GM23248 (cell line): ENCODE results near the gene ICAM5.

Experiments
- EZH2 ChIP-seq: fragments of 200-600 bp; sonication (generic); IDR thresholded peaks from 2 replicates; pipeline ENCODE4 v1.6.1; 2018; ENCODE audit warnings: antibody characterized with exemption, mild to moderate bottlenecking; ENCODE audit not compliant: insufficient read depth, poor library complexity, severe bottlenecking
- EZH2phosphoT487 ChIP-seq: fragments of 200-600 bp; sonication (generic); IDR thresholded peaks from 2 replicates; pipeline ENCODE4 v1.6.1; 2018; ENCODE audit warnings: antibody characterized with exemption, moderate library complexity, mild to moderate bottlenecking, low read depth; ENCODE audit not compliant: insufficient read depth

DNA sequence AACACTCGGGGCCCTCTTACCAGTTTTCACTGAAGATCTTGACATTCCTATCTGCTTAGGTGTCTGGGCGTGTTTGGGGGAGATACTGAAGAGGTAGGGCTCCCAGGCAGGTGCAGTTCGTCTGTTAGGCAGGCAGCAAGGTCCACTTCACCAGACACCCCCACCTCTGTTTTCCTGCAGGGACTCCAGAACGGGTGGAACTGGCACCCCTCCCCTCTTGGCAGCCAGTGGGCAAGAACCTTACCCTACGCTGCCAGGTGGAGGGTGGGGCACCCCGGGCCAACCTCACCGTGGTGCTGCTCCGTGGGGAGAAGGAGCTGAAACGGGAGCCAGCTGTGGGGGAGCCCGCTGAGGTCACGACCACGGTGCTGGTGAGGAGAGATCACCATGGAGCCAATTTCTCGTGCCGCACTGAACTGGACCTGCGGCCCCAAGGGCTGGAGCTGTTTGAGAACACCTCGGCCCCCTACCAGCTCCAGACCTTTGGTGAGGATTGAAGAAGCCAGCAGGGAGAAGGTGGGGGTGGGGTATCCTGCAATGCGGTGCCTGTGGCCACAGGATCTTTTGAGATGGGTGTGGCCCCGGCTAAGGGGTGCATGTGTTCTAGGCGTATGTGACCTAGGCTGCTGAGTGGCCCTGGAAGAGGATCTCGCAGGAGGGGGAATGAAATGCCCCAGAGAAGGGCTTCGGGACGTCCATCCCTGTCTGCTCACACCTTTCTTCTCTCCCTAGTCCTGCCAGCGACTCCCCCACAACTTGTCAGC, 6.3 kb upstream of the ICAM5 start:
- TF ChIP-seq EZH2, result no peak
- no peak for TF ChIP-seq EZH2phosphoT487
